ENCODE measurements around the gene KBTBD6.
"Not testable (repeated sequence)": the region's sequence is repeated elsewhere in the genome, so short reads cannot be mapped to it uniquely, and the experiment has no call there.

The KBTBD6 gene

GRCh38 chr13:41132512-41133152 is at the start of gene KBTBD6:
KBTBD6 (minus strand) TSS chr13:41132802; CDS start chr13:41132511, 291 bp downstream.
- DNase-seq = peak; percentile 97
- in situ Hi-C loops (cut with HindIII; ENCODE audit: low pct_ligation_motif_present, low pct_unique_long_range_greater_than_20kb, low sequenced_read_pairs) = no loop called here

- in situ Hi-C loops (cut with HindIII; ENCODE audit: low pct_ligation_motif_present, low pct_unique_long_range_greater_than_20kb, low sequenced_read_pairs) = no loop called here
- no peak for DNase-seq
Observed at GRCh38 chr13:41182231-41182630, 49.6 kb upstream of the KBTBD6 start.

GRCh38 chr13:41179593-41180250 is 47.1 kb upstream of the KBTBD6 start:
- in situ Hi-C loops (cut with HindIII; ENCODE audit: low pct_ligation_motif_present, low pct_unique_long_range_greater_than_20kb, low sequenced_read_pairs) = no loop called here
- DNase-seq = no peak

- in situ Hi-C loops (cut with HindIII; ENCODE audit: low pct_ligation_motif_present, low pct_unique_long_range_greater_than_20kb, low sequenced_read_pairs) = no loop called here
- DNase-seq = no peak
Observed at GRCh38 chr13:41178040-41178439, 45.4 kb upstream of the KBTBD6 start.

- in situ Hi-C loops (cut with HindIII; ENCODE audit: low pct_ligation_motif_present, low pct_unique_long_range_greater_than_20kb, low sequenced_read_pairs) = no loop called here
- DNase-seq = no peak
Observed at GRCh38 chr13:41177616-41178015, 45.0 kb upstream of the KBTBD6 start.

GRCh38 chr13:41175576-41175975 is 43.0 kb upstream of the KBTBD6 start:
- DNase-seq; in situ Hi-C loops (cut with HindIII; ENCODE audit: low pct_ligation_motif_present, low pct_unique_long_range_greater_than_20kb, low sequenced_read_pairs): not testable (repeated sequence)

- in situ Hi-C loops (cut with HindIII; ENCODE audit: low pct_ligation_motif_present, low pct_unique_long_range_greater_than_20kb, low sequenced_read_pairs) = no loop called here
- DNase-seq = no peak
Observed at GRCh38 chr13:41162151-41162550, 29.5 kb upstream of the KBTBD6 start.

- DNase-seq = no peak
- in situ Hi-C loops (cut with HindIII; ENCODE audit: low pct_ligation_motif_present, low pct_unique_long_range_greater_than_20kb, low sequenced_read_pairs) = no loop called here
Observed at GRCh38 chr13:41159174-41159573, 26.6 kb upstream of the KBTBD6 start.

- no peak for DNase-seq
- in situ Hi-C loops (cut with HindIII; ENCODE audit: low pct_ligation_motif_present, low pct_unique_long_range_greater_than_20kb, low sequenced_read_pairs) = no loop called here
Observed at GRCh38 chr13:41157048-41157717, 24.6 kb upstream of the KBTBD6 start.

GRCh38 chr13:41156620-41157019 is 24.0 kb upstream of the KBTBD6 start:
- in situ Hi-C loops (cut with HindIII; ENCODE audit: low pct_ligation_motif_present, low pct_unique_long_range_greater_than_20kb, low sequenced_read_pairs) = no loop called here
- DNase-seq = no peak

GRCh38 chr13:41154042-41154441 is 21.4 kb upstream of the KBTBD6 start:
- in situ Hi-C loops (cut with HindIII; ENCODE audit: low pct_ligation_motif_present, low pct_unique_long_range_greater_than_20kb, low sequenced_read_pairs) = no loop called here
- no peak for DNase-seq

GRCh38 chr13:41152005-41152404 is 19.4 kb upstream of the KBTBD6 start:
- in situ Hi-C loops (cut with HindIII; ENCODE audit: low pct_ligation_motif_present, low pct_unique_long_range_greater_than_20kb, low sequenced_read_pairs) = no loop called here
- DNase-seq = no peak

- in situ Hi-C loops (cut with HindIII; ENCODE audit: low pct_ligation_motif_present, low pct_unique_long_range_greater_than_20kb, low sequenced_read_pairs) = no loop called here
Observed at GRCh38 chr13:41150058-41150457, 17.5 kb upstream of the KBTBD6 start.

GRCh38 chr13:41148419-41149283 is 16.0 kb upstream of the KBTBD6 start:
- DNase-seq = no peak
- in situ Hi-C loops (cut with HindIII; ENCODE audit: low pct_ligation_motif_present, low pct_unique_long_range_greater_than_20kb, low sequenced_read_pairs) = no loop called here

More at GRCh38 chr13:41150058-41150457, 17.5 kb upstream of the KBTBD6 start:
- DNase-seq = no peak

- in situ Hi-C loops (cut with HindIII; ENCODE audit: low pct_ligation_motif_present, low pct_unique_long_range_greater_than_20kb, low sequenced_read_pairs) = no loop called here
- no peak for DNase-seq
Observed at GRCh38 chr13:41145136-41145908, 12.7 kb upstream of the KBTBD6 start.

- DNase-seq = no peak
- in situ Hi-C loops (cut with HindIII; ENCODE audit: low pct_ligation_motif_present, low pct_unique_long_range_greater_than_20kb, low sequenced_read_pairs) = no loop called here
Observed at GRCh38 chr13:41144576-41144975, 12.0 kb upstream of the KBTBD6 start.

GRCh38 chr13:41139296-41139966 is 6.8 kb upstream of the KBTBD6 start:
- no peak for DNase-seq
- in situ Hi-C loops (cut with HindIII; ENCODE audit: low pct_ligation_motif_present, low pct_unique_long_range_greater_than_20kb, low sequenced_read_pairs) = no loop called here

GRCh38 chr13:41137951-41138350 is 5.3 kb upstream of the KBTBD6 start:
- in situ Hi-C loops (cut with HindIII; ENCODE audit: low pct_ligation_motif_present, low pct_unique_long_range_greater_than_20kb, low sequenced_read_pairs) = no loop called here

More at GRCh38 chr13:41137951-41138350, 5.3 kb upstream of the KBTBD6 start:
- DNase-seq = peak; percentile 44

All from ACHN (cell line).